T47D (cell line): ENCODE data around the gene MOXD1.

ENCODE experiments used
- DNase-seq, 2 experiments: peaks; one replicate each; pipeline versions ENCODE4 v3.0.0 to v3.0.0-alpha.2; 2011 to 2012; ENCODE audit warnings: low read depth in 1 of 2, low spot score in 1 of 2
- JUND ChIP-seq: IDR thresholded peaks from 2 replicates; pipeline ENCODE4 v1.6.1; 2012; ENCODE audit warnings: low read depth
- in situ Hi-C: cut with HindIII; loops from 2 replicates; pipeline ENCODE4 v1.10.0; 2016; ENCODE audit warnings: low sequenced_read_pairs, low pct_unique_long_range_greater_than_20kb

The MOXD1 gene

GRCh38 chr6:132256457-132256856, 144.8 kb downstream of the MOXD1 start:
- in situ Hi-C loops: no loop called here
- no peak for TF ChIP-seq JUND
- no peak for DNase-seq

- in situ Hi-C loops: no loop called here
- TF ChIP-seq JUND: no peak
- no peak for DNase-seq
These were observed 147.4 kb downstream of the MOXD1 start for GRCh38 chr6:132253906-132254305.

DNA sequence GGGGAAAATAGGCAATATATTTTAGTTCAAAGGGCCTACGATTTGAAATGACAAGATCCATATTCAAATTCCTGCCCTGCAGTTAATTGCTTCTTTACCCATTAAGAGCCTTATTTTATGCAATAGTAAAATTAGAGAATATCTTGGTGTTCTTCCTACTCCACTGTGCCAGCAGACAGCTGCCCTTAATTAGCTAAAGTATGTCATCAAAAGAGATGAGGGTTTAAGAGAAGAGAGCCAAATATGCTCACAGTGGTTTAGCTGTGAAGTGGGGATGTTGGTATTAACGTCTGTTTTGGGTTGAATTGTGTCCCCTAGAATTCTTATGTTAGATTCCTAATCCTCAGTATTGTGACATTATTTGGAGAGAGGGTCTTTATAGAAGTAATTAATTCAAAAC, 148.1 kb downstream of the MOXD1 start:
- TF ChIP-seq JUND: no peak
- DNase-seq: no peak
- in situ Hi-C loops: no loop called here

DNA sequence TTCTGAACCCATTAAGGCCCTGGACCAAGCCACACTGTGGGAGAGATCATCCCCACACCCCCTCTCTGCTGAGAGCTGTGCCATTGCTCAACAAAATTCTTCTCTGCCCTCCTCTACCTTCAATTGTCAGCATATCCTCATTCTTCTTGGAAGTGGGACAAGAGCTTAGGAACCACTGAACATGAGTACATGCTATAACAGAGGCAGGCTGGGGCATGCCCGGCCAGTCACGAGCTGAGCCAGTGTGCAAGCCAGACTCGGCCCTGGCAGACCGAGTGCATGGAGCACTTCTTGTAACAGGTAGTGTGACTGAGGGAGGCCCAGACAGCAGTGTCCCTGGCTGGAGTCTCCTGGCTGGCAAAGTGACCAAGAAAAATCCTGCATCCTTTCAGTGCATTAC, 149.2 kb downstream of the MOXD1 start:
- no peak for TF ChIP-seq JUND
- DNase-seq: no peak
- in situ Hi-C loops: no loop called here

GRCh38 chr6:132251711-132252110, 149.6 kb downstream of the MOXD1 start:
- DNase-seq: no peak
- no peak for TF ChIP-seq JUND
- in situ Hi-C loops: no loop called here

- DNase-seq: no peak
- TF ChIP-seq JUND: no peak
- in situ Hi-C loops: no loop called here
These were observed 153.7 kb downstream of the MOXD1 start for GRCh38 chr6:132247381-132248159.

DNA sequence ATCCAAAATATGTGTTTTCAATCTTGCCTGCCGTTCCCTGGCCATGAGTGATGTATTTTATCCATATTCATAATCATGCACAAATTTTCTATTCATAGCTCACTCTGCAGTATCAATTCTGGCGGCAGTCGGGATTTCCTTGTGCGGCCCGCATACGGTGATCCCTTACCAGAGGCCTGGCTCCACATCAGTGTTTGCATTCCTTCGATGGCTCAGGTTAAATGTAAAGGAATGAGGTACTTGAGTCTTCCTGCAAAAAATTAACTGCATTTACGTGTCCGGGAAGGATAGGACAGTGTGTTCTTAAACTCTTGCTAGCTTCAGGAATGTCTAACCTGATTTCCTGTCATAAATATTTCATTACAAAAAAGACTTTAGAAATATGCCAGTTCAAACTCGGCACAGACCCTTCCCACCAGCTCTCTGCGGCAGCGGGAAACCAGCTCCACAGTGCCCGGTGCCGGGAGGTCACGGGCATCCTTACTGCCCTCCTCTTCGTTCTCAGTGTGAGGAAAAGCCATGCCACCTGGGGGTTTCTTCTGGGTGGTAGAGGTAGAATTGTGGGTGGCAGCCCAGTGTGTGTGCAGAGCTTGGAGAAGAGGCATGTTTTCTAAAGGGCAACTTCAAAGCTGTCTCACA, 154.5 kb downstream of the MOXD1 start:
- in situ Hi-C loops: no loop called here
- DNase-seq: no peak
- no peak for TF ChIP-seq JUND

- in situ Hi-C loops: no loop called here
- no peak for DNase-seq
- no peak for TF ChIP-seq JUND
These were observed 155.1 kb downstream of the MOXD1 start for GRCh38 chr6:132246120-132246617.
